ENCODE results near the gene PCSK4. TPM values are rescaled to one million over a fixed set of nuclear protein-coding genes. Genes with fewer than 3 reads are reported as not detected.

Gene PCSK4
- total and polyA plus RNA-seq, 9 of the 15 experiments (the other 6 are each of a cell fraction or from before 2014, with no cell fraction given) = 0.01 to 9.1 (median 2.1) TPM; not detected in 1

- TF ChIP-seq ESRRA (IDR thresholded peaks at IDR 0.05; ENCODE audit: borderline replicate concordance, low read depth) (no peak; the same call in 1 of the 2 replicates), HNRNPLL (IDR thresholded peaks at IDR 0.05; ENCODE audit: low read depth, low read length, poor library complexity, severe bottlenecking) (no peak), ZKSCAN1 (IDR thresholded peaks at IDR 0.05; ENCODE audit: low read depth, low read length) (peak; percentile 99), FIP1L1 (IDR thresholded peaks at IDR 0.05; ENCODE audit: low read depth, low read length, poor library complexity, severe bottlenecking) (peak; percentile 80), REST (IDR thresholded peaks at IDR 0.05; ENCODE audit: borderline replicate concordance) (peak; percentile 71), REST (CRISPR knock-in tag; IDR thresholded peaks at IDR 0.05; ENCODE audit: low read depth) (peak; percentile 82), FUS (optimal IDR thresholded peaks at IDR 0.05; ENCODE audit: low read depth, low read length) (peak; percentile 88), ZNF232 (CRISPR knock-in tag; IDR thresholded peaks at IDR 0.05) (no peak), KDM5B (IDR thresholded peaks at IDR 0.05; ENCODE audit: insufficient replicate concordance, low read depth, low read length) (peak; percentile 45), BCOR (IDR thresholded peaks at IDR 0.05) (peak; percentile 86), SMARCA5 (IDR thresholded peaks at IDR 0.05) (peak; percentile 91), TSHZ1 (CRISPR knock-in tag; IDR thresholded peaks at IDR 0.05) (no peak), DACH1 (IDR thresholded peaks at IDR 0.05; ENCODE audit: partially characterized antibody) (peak; percentile 11), ZNF3 (CRISPR knock-in tag; IDR thresholded peaks at IDR 0.05) (peak; percentile 96), CHD4 (IDR thresholded peaks at IDR 0.05; ENCODE audit: insufficient read depth, insufficient replicate concordance, low read depth, low read length, poor library complexity, severe bottlenecking) (peak; percentile 36), RCOR1 (IDR thresholded peaks at IDR 0.05; ENCODE audit: borderline replicate concordance in 1 of 2, low read depth in 2 of 2, low read length in 2 of 2) (peak in 1 of 2 experiments; percentile 74; a peak in 2 of 4 replicates), KLF1 (tag; IDR thresholded peaks at IDR 0.05) (peak; percentile 76; the same call in 1 of the 2 replicates)
These were observed 44.8 kb downstream of the PCSK4 start (continued) for GRCh38 chr19:1445185-1445931.
